ENCODE measurements around the gene BCL3.

The BCL3 gene

DNA sequence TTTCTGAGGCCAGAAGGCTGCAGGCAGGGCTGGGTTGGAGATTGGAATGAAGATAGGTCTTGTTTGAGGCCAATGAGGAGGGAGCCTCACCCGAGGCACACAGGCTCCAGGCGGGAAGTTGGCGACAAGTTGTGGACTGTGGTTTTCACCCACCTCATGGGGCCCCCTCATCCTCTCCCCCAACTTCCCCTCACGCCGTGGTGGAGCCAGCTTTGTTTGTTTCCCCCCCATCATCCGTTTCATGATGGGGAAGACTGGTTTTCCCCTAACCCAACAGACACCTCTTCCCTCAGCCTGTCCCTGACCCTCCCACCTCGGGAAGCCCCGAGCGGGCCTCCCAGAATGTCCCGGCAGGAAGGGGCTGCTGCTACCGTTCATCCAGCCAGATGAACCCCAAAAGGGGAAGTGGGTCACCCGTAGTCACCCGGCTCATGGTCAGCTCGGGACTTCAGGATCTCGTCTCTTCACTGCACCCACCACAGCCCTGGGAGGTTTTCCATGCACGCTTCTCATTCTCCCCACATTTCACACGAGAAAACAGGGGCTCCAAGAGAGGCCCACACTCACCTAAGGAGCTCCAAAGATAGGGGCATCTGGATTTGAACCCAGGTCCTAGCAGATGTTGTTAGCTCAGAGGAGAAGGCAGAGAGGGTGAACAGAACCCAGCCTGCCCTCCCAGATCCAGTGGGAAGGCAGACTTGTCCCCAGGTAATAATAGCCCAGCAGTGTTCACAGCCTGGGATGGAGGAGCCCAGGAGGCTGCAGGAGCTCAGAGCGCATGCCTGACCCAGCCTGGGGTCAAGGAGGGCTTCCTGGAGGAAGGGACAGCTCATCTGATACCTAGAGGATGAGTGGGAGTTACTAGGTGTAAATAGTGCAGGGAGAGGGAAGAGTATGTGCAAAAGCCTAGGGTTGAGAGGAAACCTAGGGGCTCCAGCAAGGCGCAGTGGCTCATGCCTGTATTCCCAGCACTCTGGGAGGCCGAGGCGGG, 26.1 kb upstream of the BCL3 start:
- no peak for TF ChIP-seq CTCF (IDR thresholded peaks at IDR 0.05; ENCODE audit: low read depth, low read length, missing control alignments)
- H3K4me3 ChIP-seq (replicated peaks; ENCODE audit: low read depth, low read length), result no peak overlapping the region
- no peak for DNase-seq (ENCODE audit: extremely low read depth, low read depth)

GRCh38 chr19:44723299-44723951, 25.1 kb upstream of the BCL3 start:
- no peak for TF ChIP-seq CTCF (IDR thresholded peaks at IDR 0.05; ENCODE audit: low read depth, low read length, missing control alignments)
- no peak overlapping the region for H3K4me3 ChIP-seq (replicated peaks; ENCODE audit: low read depth, low read length)
- DNase-seq (ENCODE audit: extremely low read depth, low read depth), result no peak

DNA sequence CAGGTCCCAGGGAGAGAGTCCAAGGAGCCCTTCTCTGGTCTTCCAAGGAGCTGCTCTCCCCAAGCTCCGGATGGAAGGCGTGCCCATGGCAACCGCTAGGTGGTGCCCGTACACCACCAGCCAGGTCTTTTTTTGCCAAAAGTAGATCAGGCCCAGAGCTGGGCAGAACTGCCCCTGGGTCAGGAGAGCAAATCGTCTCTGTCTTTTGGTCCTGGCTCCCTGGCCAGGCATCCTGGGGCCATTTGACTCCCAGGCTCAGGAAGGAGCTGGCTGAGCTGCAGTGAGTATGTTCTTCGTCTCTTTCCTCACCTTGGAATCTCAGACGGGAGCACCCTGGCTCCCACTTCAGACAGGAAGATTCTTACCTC, 24.6 kb upstream of the BCL3 start:
- peak; percentile 96 for TF ChIP-seq CTCF (IDR thresholded peaks at IDR 0.05; ENCODE audit: low read depth, low read length, missing control alignments)
- DNase-seq (ENCODE audit: extremely low read depth, low read depth), result no peak
- H3K4me3 ChIP-seq (replicated peaks; ENCODE audit: low read depth, low read length), result no peak overlapping the region

DNA sequence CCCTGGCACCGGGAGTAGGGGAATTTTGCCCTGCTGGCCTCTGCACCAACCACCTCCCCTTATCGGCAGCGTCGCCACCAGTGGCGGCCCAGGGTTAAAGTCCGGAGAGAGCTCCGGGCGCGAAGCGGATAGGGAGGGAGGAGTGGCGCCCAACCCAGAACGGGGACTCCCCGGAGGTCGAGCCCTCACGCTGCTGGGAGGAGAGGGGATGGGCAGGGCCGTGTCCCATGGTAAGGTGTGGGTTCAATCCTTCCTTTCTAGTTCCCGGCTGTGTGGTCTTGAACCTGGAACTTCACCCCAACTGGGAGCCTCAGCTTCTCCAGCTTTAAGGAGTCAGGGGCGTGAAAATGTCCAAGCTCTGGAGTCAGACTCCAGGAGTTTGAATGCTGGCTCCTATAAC, 23.3 kb upstream of the BCL3 start:
- TF ChIP-seq CTCF (IDR thresholded peaks at IDR 0.05; ENCODE audit: low read depth, low read length, missing control alignments), result no peak
- H3K4me3 ChIP-seq (replicated peaks; ENCODE audit: low read depth, low read length), result no peak overlapping the region
- no peak for DNase-seq (ENCODE audit: extremely low read depth, low read depth)

GRCh38 chr19:44725684-44726083, 22.8 kb upstream of the BCL3 start:
- H3K4me3 ChIP-seq (replicated peaks; ENCODE audit: low read depth, low read length), result no peak overlapping the region
- DNase-seq (ENCODE audit: extremely low read depth, low read depth), result no peak
- no peak for TF ChIP-seq CTCF (IDR thresholded peaks at IDR 0.05; ENCODE audit: low read depth, low read length, missing control alignments)

DNA sequence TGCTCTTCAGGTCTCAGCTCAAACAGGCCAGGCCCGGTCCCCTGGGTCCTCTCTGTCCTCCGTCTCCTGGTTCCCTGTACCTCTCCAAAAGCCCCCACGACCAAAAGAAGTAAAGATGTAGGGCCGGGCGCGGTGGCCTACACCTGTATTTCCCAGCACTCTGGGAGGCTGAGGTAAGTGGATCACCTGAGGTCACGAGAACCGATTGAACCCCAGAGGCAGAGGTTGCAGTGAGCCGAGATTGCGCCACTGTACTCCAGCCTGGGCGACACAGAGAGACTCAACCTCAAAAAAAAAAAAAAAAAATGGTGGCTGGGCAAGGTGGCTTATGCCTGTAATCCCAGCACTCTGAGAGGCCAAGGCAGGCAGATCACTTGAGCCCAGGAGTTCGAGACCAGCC, 22.0 kb upstream of the BCL3 start:
- H3K4me3 ChIP-seq (replicated peaks; ENCODE audit: low read depth, low read length), result no peak overlapping the region
- no peak for TF ChIP-seq CTCF (IDR thresholded peaks at IDR 0.05; ENCODE audit: low read depth, low read length, missing control alignments)
- DNase-seq (ENCODE audit: extremely low read depth, low read depth), result no peak

Measured in HFF-Myc (cell line).